Measurements from ENCODE around the gene BRD7. TPM values are rescaled to one million over a fixed set of nuclear protein-coding genes. Genes with fewer than 3 reads are reported as not detected.

Gene BRD7
- total and polyA plus RNA-seq, 2 donors (not counting 1 experiment from before 2014, with no cell fraction given), result 29.8 to 64.5 TPM

- Mint-ChIP-seq H3K4me1 (peaks cover 7% of the 10 kb centered on the region), H3K4me3 (no peak overlapping the region), H3K27me3 (no peaks in the 10 kb centered on the region), H3K9me3 (ENCODE audit: insufficient read depth) (no peaks in the 10 kb centered on the region), H3K27ac (no peak overlapping the region)
- H3K36me3 ChIP-seq (replicated peaks in 1 of 2; ENCODE audit: control extremely low read depth in 1 of 2, control insufficient read depth in 1 of 2, extremely low read depth in 1 of 2, insufficient read depth in 2 of 2, low read length in 1 of 2), result no peaks in the 10 kb centered on the region
- peaks cover 0 to 5% (median 0%) of the 10 kb centered on the region in 4 experiments for H3K27me3 ChIP-seq (replicated peaks in 1 of 4; ENCODE audit: control extremely low read depth in 1 of 4, control insufficient read depth in 3 of 4, insufficient read depth in 4 of 4, low read length in 3 of 4)
- H3K9ac ChIP-seq (ENCODE audit: low read length), result no peak overlapping the region
- H3K27ac ChIP-seq (ENCODE audit: low read length in 2 of 2), result no peak overlapping the region
- no peak for TF ChIP-seq EZH2 (IDR thresholded peaks at IDR 0.05; ENCODE audit: borderline replicate concordance, insufficient read depth, low read depth, low read length, poor library complexity, severe bottlenecking)
- TF ChIP-seq CTCF (IDR thresholded peaks at IDR 0.05), result no peak
- H3K4me1 ChIP-seq (ENCODE audit: control insufficient read depth in 2 of 2, insufficient read depth in 2 of 2, low read length in 2 of 2), result peaks cover 5 to 9% of the 10 kb centered on the region in 2 donors
- ChIA-PET POLR2A (no interaction called here), CTCF (interaction anchor here (0.6 to 0.7 kb wide), 2 partner anchors 62 to 71 kb away, joined by 3 to 4 read pairs; no protein-coding TSS in a partner anchor)
- intact Hi-C loops (cut with micrococcal nuclease), result no loop called here
- no peaks in the 10 kb centered on the region for H4K20me1 ChIP-seq (ENCODE audit: control insufficient read depth, insufficient read depth, low read length, poor library complexity, severe bottlenecking)
- H3K9me3 ChIP-seq (ENCODE audit: control extremely low read depth in 1 of 3, control insufficient read depth in 2 of 3, insufficient read depth in 1 of 3, low read length in 2 of 3), result no peaks in the 10 kb centered on the region
- H3K79me2 ChIP-seq (ENCODE audit: control insufficient read depth, insufficient read depth, low read length), result no peaks in the 10 kb centered on the region
- DNase-seq (no peak), ATAC-seq (ENCODE audit: low read depth) (no peak)
- no peak overlapping the region for H2AFZ ChIP-seq (ENCODE audit: insufficient read depth, low read depth, low read length, poor library complexity, severe bottlenecking)
- no peak overlapping the region for H3K4me2 ChIP-seq (replicated peaks; ENCODE audit: low read depth, low read length, poor library complexity, severe bottlenecking)
- no peak overlapping the region for H3K4me3 ChIP-seq (ENCODE audit: control extremely low read depth in 1 of 5, extremely low read depth in 1 of 5, insufficient read depth in 1 of 5, low read depth in 2 of 5, low read length in 4 of 5)
- WGBS (ENCODE audit: insufficient coverage), result 92% methylated on average over 5 of the region's 8 CpGs
Observed at GRCh38 chr16:50400312-50400966, 31.7 kb upstream of the BRD7 start.

- H3K9me3 Mint-ChIP-seq (ENCODE audit: insufficient read depth), result no peaks in the 10 kb centered on the region
- Histone ChIP-seq H3K27ac (ENCODE audit: low read length in 2 of 2) (no peak overlapping the region), H3K27me3 (replicated peaks in 1 of 4; ENCODE audit: control extremely low read depth in 1 of 4, control insufficient read depth in 3 of 4, insufficient read depth in 4 of 4, low read length in 3 of 4) (peaks cover 0 to 3% (median 0%) of the 10 kb centered on the region in 4 experiments), H4K20me1 (ENCODE audit: control insufficient read depth, insufficient read depth, low read length, poor library complexity, severe bottlenecking) (no peaks in the 10 kb centered on the region), H3K9ac (ENCODE audit: low read length) (no peak overlapping the region), H3K4me1 (ENCODE audit: control insufficient read depth in 2 of 2, insufficient read depth in 2 of 2, low read length in 2 of 2) (peaks cover 5 to 9% of the 10 kb centered on the region in 2 donors), H3K36me3 (replicated peaks in 1 of 2; ENCODE audit: control extremely low read depth in 1 of 2, control insufficient read depth in 1 of 2, extremely low read depth in 1 of 2, insufficient read depth in 2 of 2, low read length in 1 of 2) (no peaks in the 10 kb centered on the region), H3K79me2 (ENCODE audit: control insufficient read depth, insufficient read depth, low read length) (no peaks in the 10 kb centered on the region), H3K4me3 (ENCODE audit: control extremely low read depth in 1 of 5, extremely low read depth in 1 of 5, insufficient read depth in 1 of 5, low read depth in 2 of 5, low read length in 4 of 5) (no peak overlapping the region), H3K4me2 (replicated peaks; ENCODE audit: low read depth, low read length, poor library complexity, severe bottlenecking) (no peak overlapping the region), H3K9me3 (ENCODE audit: control extremely low read depth in 1 of 3, control insufficient read depth in 2 of 3, insufficient read depth in 1 of 3, low read length in 2 of 3) (no peaks in the 10 kb centered on the region), H2AFZ (ENCODE audit: insufficient read depth, low read depth, low read length, poor library complexity, severe bottlenecking) (no peak overlapping the region)
- CTCF ChIA-PET, result no interaction called here
- peaks cover 13% of the 10 kb centered on the region for H3K4me1 Mint-ChIP-seq
- TF ChIP-seq CTCF (IDR thresholded peaks at IDR 0.05) (no peak), EZH2 (IDR thresholded peaks at IDR 0.05; ENCODE audit: borderline replicate concordance, insufficient read depth, low read depth, low read length, poor library complexity, severe bottlenecking) (no peak)
- H3K27ac Mint-ChIP-seq, result no peak overlapping the region
- POLR2A ChIA-PET, result no interaction called here
- no peak for DNase-seq
- intact Hi-C loops (cut with micrococcal nuclease), result no loop called here
- no peaks in the 10 kb centered on the region for H3K27me3 Mint-ChIP-seq
- H3K4me3 Mint-ChIP-seq, result no peak overlapping the region
- ATAC-seq (ENCODE audit: low read depth), result no peak
- WGBS (ENCODE audit: insufficient coverage), result no CpG with 5 or more reads among the region's 3 CpGs
Observed at GRCh38 chr16:50399411-50399810, 30.6 kb upstream of the BRD7 start.
